ENCODE data around the gene GPR35. TPM values are rescaled to one million over a fixed set of nuclear protein-coding genes. Genes with fewer than 3 reads are reported as not detected.

GPR35 gene
- total and polyA plus RNA-seq, 2 donors (not counting 3 experiments of a cell fraction or from before 2014, with no cell fraction given): 0.18 to 0.33 TPM

DNA sequence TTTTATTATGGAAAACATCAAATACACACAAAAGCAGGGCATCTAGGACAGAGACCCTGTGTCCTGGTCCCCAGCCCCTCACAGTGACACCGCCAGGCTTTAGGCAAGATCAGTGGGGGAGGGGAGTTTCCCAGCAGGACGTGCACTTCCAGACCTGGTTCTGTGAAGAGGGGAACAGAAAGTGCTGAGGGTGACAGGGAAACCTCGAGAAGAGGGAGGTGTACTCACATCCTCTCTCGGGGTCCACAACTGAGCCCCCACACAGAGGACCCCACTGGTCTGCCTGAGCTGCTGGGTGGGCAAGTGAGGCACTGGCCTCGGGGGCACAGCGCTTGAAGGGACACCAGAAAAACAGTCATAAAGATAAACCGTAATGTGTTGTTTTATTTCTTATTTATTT is 4.4 kb upstream of the GPR35 start:
- Histone ChIP-seq H3K9me3 (replicated peaks; ENCODE audit: control insufficient read depth, insufficient read depth, low read length) (no peaks in the 10 kb centered on the region), H3K4me3 (replicated peaks in 1 of 3; ENCODE audit: insufficient read depth in 1 of 3, low read depth in 1 of 3, low read length in 3 of 3) (no peak overlapping the region), H3K27ac (ENCODE audit: insufficient read depth, low read depth, low read length) (no peak overlapping the region), H2AFZ (ENCODE audit: low read depth, low read length) (no peak overlapping the region), H3K9ac (replicated peaks; ENCODE audit: extremely low read depth, insufficient read depth, low read length) (no peak overlapping the region), H3K36me3 (ENCODE audit: control insufficient read depth in 2 of 2, extremely low read depth in 1 of 2, insufficient read depth in 2 of 2, low read length in 2 of 2) (no peaks in the 10 kb centered on the region), H3K4me2 (ENCODE audit: insufficient read depth, low read length) (no peak overlapping the region), H3K4me1 (ENCODE audit: control insufficient read depth, extremely low read depth, insufficient read depth, low read length) (no peaks in the 10 kb centered on the region), H3K27me3 (ENCODE audit: control insufficient read depth in 2 of 2, insufficient read depth in 2 of 2, low read length in 2 of 2) (no peaks in the 10 kb centered on the region), H4K20me1 (replicated peaks; ENCODE audit: control insufficient read depth, extremely low read depth, insufficient read depth, low read length) (no peaks in the 10 kb centered on the region), H3K79me2 (ENCODE audit: control insufficient read depth, insufficient read depth, low read length) (no peaks in the 10 kb centered on the region), H3K9me1 (replicated peaks; ENCODE audit: control insufficient read depth, extremely low read depth, insufficient read depth, low read length) (no peaks in the 10 kb centered on the region)
- DNase-seq (ENCODE audit: low read depth, low spot score) (no peak), FAIRE-seq (no peak)
- dilution Hi-C loops (cut with MboI; ENCODE audit: extremely low pct_ligation_motif_present, low sequenced_read_pairs): no loop called here
- ChIA-PET CTCF (no interaction called here), POLR2A (no interaction called here)
- no TSS peak for BruUV-seq (replicated peaks)
- intact Hi-C loops (cut with micrococcal nuclease): no loop called here
- no peak for TF ChIP-seq JUN (IDR thresholded peaks at IDR 0.05; ENCODE audit: borderline replicate concordance, insufficient read depth, insufficient read length, low read depth)
- TF ChIP-seq MYC (IDR thresholded peaks at IDR 0.05; ENCODE audit: low read depth, low read length): no peak
- TF ChIP-seq, protein P1, sequence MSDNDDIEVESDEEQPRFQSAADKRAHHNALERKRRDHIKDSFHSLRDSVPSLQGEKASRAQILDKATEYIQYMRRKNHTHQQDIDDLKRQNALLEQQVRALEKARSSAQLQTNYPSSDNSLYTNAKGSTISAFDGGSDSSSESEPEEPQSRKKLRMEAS (IDR thresholded peaks at IDR 0.05; ENCODE audit: insufficient read depth, insufficient read length): no peak
- TF ChIP-seq GATA2 (IDR thresholded peaks at IDR 0.05; ENCODE audit: insufficient read depth, insufficient read length, low read depth, low read length): no peak
- no peak for TF ChIP-seq POLR2AphosphoS5 (IDR thresholded peaks at IDR 0.05; ENCODE audit: insufficient read depth, low read depth, low read length)
- no peak for TF ChIP-seq FOS (IDR thresholded peaks at IDR 0.05; ENCODE audit: borderline replicate concordance, insufficient read depth, low read length)
- TF ChIP-seq, protein P2, sequence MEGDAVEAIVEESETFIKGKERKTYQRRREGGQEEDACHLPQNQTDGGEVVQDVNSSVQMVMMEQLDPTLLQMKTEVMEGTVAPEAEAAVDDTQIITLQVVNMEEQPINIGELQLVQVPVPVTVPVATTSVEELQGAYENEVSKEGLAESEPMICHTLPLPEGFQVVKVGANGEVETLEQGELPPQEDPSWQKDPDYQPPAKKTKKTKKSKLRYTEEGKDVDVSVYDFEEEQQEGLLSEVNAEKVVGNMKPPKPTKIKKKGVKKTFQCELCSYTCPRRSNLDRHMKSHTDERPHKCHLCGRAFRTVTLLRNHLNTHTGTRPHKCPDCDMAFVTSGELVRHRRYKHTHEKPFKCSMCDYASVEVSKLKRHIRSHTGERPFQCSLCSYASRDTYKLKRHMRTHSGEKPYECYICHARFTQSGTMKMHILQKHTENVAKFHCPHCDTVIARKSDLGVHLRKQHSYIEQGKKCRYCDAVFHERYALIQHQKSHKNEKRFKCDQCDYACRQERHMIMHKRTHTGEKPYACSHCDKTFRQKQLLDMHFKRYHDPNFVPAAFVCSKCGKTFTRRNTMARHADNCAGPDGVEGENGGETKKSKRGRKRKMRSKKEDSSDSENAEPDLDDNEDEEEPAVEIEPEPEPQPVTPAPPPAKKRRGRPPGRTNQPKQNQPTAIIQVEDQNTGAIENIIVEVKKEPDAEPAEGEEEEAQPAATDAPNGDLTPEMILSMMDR (IDR thresholded peaks at IDR 0.05; ENCODE audit: extremely low read depth in 1 of 2, insufficient read depth in 1 of 2, low read depth in 1 of 2, low read length in 2 of 2): no peak
- TF ChIP-seq EZH2 (IDR thresholded peaks at IDR 0.05; ENCODE audit: borderline replicate concordance, low read depth, low read length, severe bottlenecking): no peak
- no peak for TF ChIP-seq POLR2A (IDR thresholded peaks at IDR 0.05; ENCODE audit: low read depth, low read length)

Measured in endothelial cell of umbilical vein (primary cell).